Loucy (cell line): ENCODE measurements around the gene LRRC25.

ENCODE experiments used
- H2AFZ ChIP-seq: fragments of 200-600 bp; sonication (generic); 2 replicates; pipeline ENCODE4 v1.6.0; 2016; ENCODE audit warnings: antibody characterized with exemption, mild to moderate bottlenecking, low read length, moderate library complexity
- H3F3A ChIP-seq: fragments of 200-600 bp; 2 replicates; pipeline ENCODE4 v1.6.0; 2016; ENCODE audit warnings: antibody characterized with exemption, low read depth, mild to moderate bottlenecking
- H3K27me3 ChIP-seq: fragments of 200-600 bp; sonication (generic); 2 replicates; pipeline ENCODE4 v1.6.1; 2014; ENCODE audit warnings: low read length, mild to moderate bottlenecking; ENCODE audit not compliant: insufficient read depth, poor library complexity, severe bottlenecking
- H3K36me3 ChIP-seq: fragments of 200-600 bp; sonication (generic); 2 replicates; pipeline ENCODE4 v1.6.1; 2016; ENCODE audit warnings: low read length; ENCODE audit not compliant: insufficient read depth
- H3K4me1 ChIP-seq: fragments of 200-600 bp; sonication (generic); 2 replicates; pipeline ENCODE4 v1.5.1; 2014; ENCODE audit warnings: low read length, mild to moderate bottlenecking; ENCODE audit not compliant: insufficient read depth, poor library complexity, severe bottlenecking
- H3K4me2 ChIP-seq: fragments of 200-600 bp; sonication (generic); 2 replicates; pipeline ENCODE4 v1.6.0; 2014; ENCODE audit warnings: antibody characterized with exemption, low read length, low read depth, mild to moderate bottlenecking; ENCODE audit not compliant: poor library complexity, severe bottlenecking
- H3K4me3 ChIP-seq: fragments of 200-600 bp; sonication (generic); 2 replicates; pipeline ENCODE4 v1.5.1; 2014; ENCODE audit warnings: low read length, mild to moderate bottlenecking, mixed read lengths; ENCODE audit not compliant: poor library complexity, severe bottlenecking
- H3K79me2 ChIP-seq: fragments of 200-600 bp; sonication (generic); 2 replicates; pipeline ENCODE4 v1.6.1; 2014; ENCODE audit warnings: low read length; ENCODE audit not compliant: insufficient read depth
- H3K9ac ChIP-seq: fragments of 200-600 bp; sonication (generic); 2 replicates; pipeline ENCODE4 v1.6.0; 2014; ENCODE audit warnings: mild to moderate bottlenecking, low read depth, low read length, moderate library complexity; ENCODE audit not compliant: poor library complexity, severe bottlenecking
- H3K9me2 ChIP-seq: fragments of 200-600 bp; sonication (generic); replicated peaks from 2 replicates; pipeline ENCODE4 v1.6.1; 2016; ENCODE audit warnings: low read depth, low read length, mixed read lengths
- H3K9me3 ChIP-seq: fragments of 200-600 bp; sonication (generic); 2 replicates; pipeline ENCODE4 v1.6.1; 2014; ENCODE audit warnings: mild to moderate bottlenecking, antibody characterized with exemption, low read length, low read depth; ENCODE audit not compliant: insufficient read depth
- H4K20me1 ChIP-seq: fragments of 200-600 bp; sonication (generic); 2 replicates; pipeline ENCODE4 v1.6.0; 2014; ENCODE audit warnings: antibody characterized with exemption, low read length, mild to moderate bottlenecking; ENCODE audit not compliant: insufficient read depth, poor library complexity, severe bottlenecking
- EZH2phosphoT487 ChIP-seq: fragments of 200-600 bp; IDR thresholded peaks from 2 replicates; pipeline ENCODE4 v1.6.1; 2018; ENCODE audit warnings: antibody characterized with exemption, mild to moderate bottlenecking, moderate library complexity, borderline replicate concordance
- TF ChIP-seq, protein P1 (sequence below): fragments of 200-600 bp; sonication (generic); conservative IDR thresholded peaks from 2 replicates; pipeline ENCODE4 v1.5.1; 2014; ENCODE audit warnings: mild to moderate bottlenecking, antibody characterized with exemption, low read length

The LRRC25 gene

DNA sequence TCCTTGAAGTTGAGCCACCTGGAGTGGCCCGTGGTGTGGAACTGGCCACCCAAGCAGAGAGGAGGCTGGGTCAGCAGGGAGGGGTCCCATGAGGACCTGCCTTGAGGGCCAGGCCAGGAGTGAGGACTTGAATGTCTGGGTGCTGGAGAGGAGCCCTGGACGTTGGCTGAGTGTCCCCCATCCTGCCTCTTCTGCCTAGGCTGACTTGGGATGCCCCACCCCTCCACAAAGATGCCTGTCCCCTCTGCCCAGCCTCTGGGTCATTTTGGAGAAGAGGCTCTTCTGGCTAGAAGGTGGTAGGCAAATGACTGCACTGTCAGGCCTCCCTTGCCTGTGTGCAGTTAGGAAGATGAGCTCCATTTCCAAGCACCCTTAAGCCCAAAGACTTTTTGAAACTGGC, 23.5 kb upstream of the LRRC25 start:
- no peaks in the 10 kb centered on the region for H3K9me2 ChIP-seq
- no peak overlapping the region for H2AFZ ChIP-seq
- peaks cover 8% of the 10 kb centered on the region; the same call in 1 of the 2 replicates for H3F3A ChIP-seq
- H3K79me2 ChIP-seq: peaks cover 66% of the 10 kb centered on the region
- peaks cover 52% of the 10 kb centered on the region for H3K4me1 ChIP-seq
- H3K4me2 ChIP-seq: peak overlapping the region; percentile 80
- H4K20me1 ChIP-seq: peaks cover 35% of the 10 kb centered on the region
- H3K4me3 ChIP-seq: peak overlapping the region; percentile 80
- no peaks in the 10 kb centered on the region for H3K9me3 ChIP-seq
- no peaks in the 10 kb centered on the region for H3K36me3 ChIP-seq
- peak overlapping the region; percentile 63 for H3K9ac ChIP-seq
- TF ChIP-seq, protein P1, sequence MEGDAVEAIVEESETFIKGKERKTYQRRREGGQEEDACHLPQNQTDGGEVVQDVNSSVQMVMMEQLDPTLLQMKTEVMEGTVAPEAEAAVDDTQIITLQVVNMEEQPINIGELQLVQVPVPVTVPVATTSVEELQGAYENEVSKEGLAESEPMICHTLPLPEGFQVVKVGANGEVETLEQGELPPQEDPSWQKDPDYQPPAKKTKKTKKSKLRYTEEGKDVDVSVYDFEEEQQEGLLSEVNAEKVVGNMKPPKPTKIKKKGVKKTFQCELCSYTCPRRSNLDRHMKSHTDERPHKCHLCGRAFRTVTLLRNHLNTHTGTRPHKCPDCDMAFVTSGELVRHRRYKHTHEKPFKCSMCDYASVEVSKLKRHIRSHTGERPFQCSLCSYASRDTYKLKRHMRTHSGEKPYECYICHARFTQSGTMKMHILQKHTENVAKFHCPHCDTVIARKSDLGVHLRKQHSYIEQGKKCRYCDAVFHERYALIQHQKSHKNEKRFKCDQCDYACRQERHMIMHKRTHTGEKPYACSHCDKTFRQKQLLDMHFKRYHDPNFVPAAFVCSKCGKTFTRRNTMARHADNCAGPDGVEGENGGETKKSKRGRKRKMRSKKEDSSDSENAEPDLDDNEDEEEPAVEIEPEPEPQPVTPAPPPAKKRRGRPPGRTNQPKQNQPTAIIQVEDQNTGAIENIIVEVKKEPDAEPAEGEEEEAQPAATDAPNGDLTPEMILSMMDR: no peak
- no peak for TF ChIP-seq EZH2phosphoT487
- no peaks in the 10 kb centered on the region for H3K27me3 ChIP-seq

DNA sequence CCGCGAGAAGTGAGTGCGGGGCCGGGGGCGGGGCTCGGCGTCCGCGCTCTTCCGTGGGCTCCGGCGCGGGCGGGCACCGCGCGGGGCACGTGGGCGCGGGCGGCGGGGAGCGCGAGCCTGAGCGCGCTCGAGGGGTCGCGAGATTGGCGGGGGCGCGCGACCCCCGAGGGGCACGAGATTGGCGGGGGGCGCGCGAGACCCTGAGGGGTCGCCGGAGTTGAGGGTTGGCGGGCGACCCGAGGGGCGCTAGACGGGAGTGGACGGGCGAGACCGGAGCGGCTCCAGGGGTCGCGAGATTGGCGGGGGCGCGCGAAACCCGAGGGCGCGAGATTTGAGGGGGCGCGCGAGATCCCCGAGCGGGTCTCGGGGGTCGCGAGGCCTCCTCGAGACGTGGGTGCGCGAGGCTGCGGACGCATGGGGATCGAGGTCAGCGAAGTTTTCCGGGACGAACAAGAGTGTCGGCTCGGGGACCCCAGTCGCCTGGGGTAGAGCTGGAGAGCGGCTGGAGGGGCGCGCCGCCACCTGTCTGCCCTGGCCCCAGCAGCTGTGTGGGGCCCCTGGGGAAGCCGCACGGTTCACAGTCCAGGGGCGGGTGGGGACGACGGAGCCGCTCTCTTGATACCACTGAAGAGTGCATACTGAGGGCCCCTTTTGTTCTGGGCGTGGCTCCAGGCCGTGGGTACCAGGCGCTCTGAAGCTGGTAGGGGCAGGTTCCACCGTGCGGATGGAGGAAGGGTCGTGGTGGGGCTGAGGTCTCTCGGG, 22.5 kb upstream of the LRRC25 start:
- H3K4me1 ChIP-seq: peaks cover 63% of the 10 kb centered on the region

DNA sequence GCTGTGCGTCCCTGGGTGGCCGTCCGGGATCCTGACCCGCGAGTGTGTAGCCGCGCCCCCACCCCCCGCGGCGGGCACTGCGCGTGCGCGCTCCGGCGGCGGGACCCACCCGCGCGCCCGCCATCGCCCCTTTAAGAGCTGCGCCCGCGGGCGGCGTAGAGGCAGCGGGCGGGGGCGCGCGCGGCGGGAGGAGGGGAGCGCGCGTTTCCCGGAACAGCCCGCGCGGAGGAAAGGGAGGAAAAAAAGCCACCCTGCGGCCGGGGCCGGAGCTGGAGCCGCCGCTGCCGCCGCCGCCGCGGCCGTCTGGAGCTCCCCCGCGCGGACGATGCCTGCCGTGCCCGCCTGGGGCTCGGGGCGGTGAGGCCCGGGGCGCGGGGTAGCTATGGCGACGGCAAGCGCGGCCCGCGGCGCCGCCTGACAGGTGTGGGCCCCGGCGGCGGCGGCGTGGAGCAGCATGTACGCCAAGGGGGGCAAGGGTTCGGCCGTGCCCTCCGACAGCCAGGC, 21.8 kb upstream of the LRRC25 start, which contains the start of gene SSBP4:
Gene SSBP4, plus strand, starts transcription at position 204 of the 504 bp plus-strand sequence. Its CDS starts 251 bp downstream, at position 455.
- H3K36me3 ChIP-seq: no peaks in the 10 kb centered on the region
- H3K4me1 ChIP-seq: peaks cover 69% of the 10 kb centered on the region
- H2AFZ ChIP-seq: no peak within 1 kb of the TSS
- no peaks in the 10 kb centered on the region for H3K27me3 ChIP-seq
- peak within 1 kb of the TSS; percentile 80 for H3K4me3 ChIP-seq
- TF ChIP-seq EZH2phosphoT487: no peak
- TF ChIP-seq, protein P1: no peak; the same call in 1 of the 2 replicates
- peak within 1 kb of the TSS; percentile 86 for H3K9ac ChIP-seq
- peak within 1 kb of the TSS; percentile 88 for H3K4me2 ChIP-seq
- peaks cover 17% of the 10 kb centered on the region; the same call in 1 of the 2 replicates for H3F3A ChIP-seq
- no peaks in the 10 kb centered on the region for H3K9me2 ChIP-seq
- peaks cover 49% of the 10 kb centered on the region for H3K79me2 ChIP-seq
- H3K9me3 ChIP-seq: no peaks in the 10 kb centered on the region
- H4K20me1 ChIP-seq: peaks cover 27% of the 10 kb centered on the region

More for the DNA sequence above, 22.5 kb upstream of the LRRC25 start:
- peak overlapping the region; percentile 80 for H3K4me2 ChIP-seq
- no peaks in the 10 kb centered on the region for H3K9me2 ChIP-seq
- no peak overlapping the region for H2AFZ ChIP-seq
- peak overlapping the region; percentile 80 for H3K4me3 ChIP-seq
- no peaks in the 10 kb centered on the region for H3K36me3 ChIP-seq
- H3K9me3 ChIP-seq: no peaks in the 10 kb centered on the region
- H3K27me3 ChIP-seq: no peaks in the 10 kb centered on the region
- peaks cover 32% of the 10 kb centered on the region for H4K20me1 ChIP-seq
- TF ChIP-seq EZH2phosphoT487: no peak
- H3K79me2 ChIP-seq: peaks cover 55% of the 10 kb centered on the region
- H3F3A ChIP-seq: peaks cover 11% of the 10 kb centered on the region; the same call in 1 of the 2 replicates
- peak overlapping the region; percentile 63 for H3K9ac ChIP-seq
